IPS-20b (cell line): Measurements from ENCODE around the gene ATP8B3.

ENCODE experiments used
- H3K27ac ChIP-seq: one replicate; pipeline ENCODE4 v1.5.1; 2013; ENCODE audit warnings: low read length
- H3K27me3 ChIP-seq: 2 replicates; pipeline ENCODE4 v1.6.1; 2013; ENCODE audit warnings: mild to moderate bottlenecking, low read length, inconsistent platforms; ENCODE audit not compliant: insufficient read depth
- H3K36me3 ChIP-seq: 2 replicates; pipeline ENCODE4 v1.6.1; 2013; ENCODE audit warnings: low read depth, mild to moderate bottlenecking, inconsistent platforms, low read length, moderate library complexity; ENCODE audit not compliant: insufficient read depth
- H3K4me1 ChIP-seq: 2 replicates; pipeline ENCODE4 v1.6.1; 2013; ENCODE audit warnings: mild to moderate bottlenecking, control low read depth, inconsistent platforms, low read length, moderate library complexity; ENCODE audit not compliant: insufficient read depth
- H3K4me3 ChIP-seq: 2 replicates; pipeline ENCODE4 v1.5.1; 2013; ENCODE audit warnings: mild to moderate bottlenecking, low read length, inconsistent platforms
- H3K9ac ChIP-seq: 2 replicates; pipeline ENCODE4 v1.6.1; 2013; ENCODE audit warnings: low read depth, mild to moderate bottlenecking, inconsistent platforms, low read length, moderate library complexity
- H3K9me3 ChIP-seq: 2 replicates; pipeline ENCODE4 v1.6.1; 2013; ENCODE audit warnings: mild to moderate bottlenecking, low read depth, low read length, inconsistent platforms; ENCODE audit not compliant: insufficient read depth

Gene ATP8B3

DNA sequence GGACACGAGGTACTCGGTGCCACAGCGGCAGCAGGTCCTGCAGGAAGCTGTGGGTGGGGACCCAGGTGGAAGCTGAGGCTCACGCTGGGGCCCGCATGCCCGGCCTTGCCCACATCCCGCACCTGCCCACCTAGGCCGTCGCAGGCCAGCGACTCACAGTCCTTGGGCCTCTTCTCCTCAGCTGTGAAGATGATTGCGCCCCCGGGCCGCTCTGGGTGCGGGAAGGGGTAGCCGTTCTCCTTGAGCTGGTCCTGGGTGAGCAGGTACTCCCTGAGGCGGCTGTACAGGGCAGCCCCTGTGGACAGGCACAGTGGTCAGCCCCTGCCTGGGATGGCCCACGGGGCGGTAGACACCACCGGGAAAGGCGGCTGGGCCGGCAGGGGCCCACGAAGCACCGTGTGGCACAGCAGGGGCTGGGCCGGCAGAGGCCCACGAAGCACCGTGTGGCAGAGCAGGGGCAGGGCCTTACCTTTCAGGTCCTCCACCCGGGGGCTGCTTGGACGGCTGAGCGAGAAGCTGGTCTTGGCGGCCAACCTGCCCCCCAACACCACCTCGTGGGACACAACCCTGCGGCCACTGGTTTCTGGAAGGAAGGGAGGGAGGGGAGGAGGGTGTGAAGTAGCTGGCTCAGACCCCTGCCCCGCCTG, 6.6 kb upstream of the ATP8B3 start:
- H3K27ac ChIP-seq: no peak overlapping the region
- peaks cover 47% of the 10 kb centered on the region for H3K36me3 ChIP-seq
- H3K27me3 ChIP-seq: no peaks in the 10 kb centered on the region
- no peak overlapping the region for H3K9ac ChIP-seq
- no peaks in the 10 kb centered on the region for H3K4me1 ChIP-seq
- no peak overlapping the region for H3K4me3 ChIP-seq
- no peaks in the 10 kb centered on the region for H3K9me3 ChIP-seq

- Histone ChIP-seq H3K9ac (no peak overlapping the region), H3K4me3 (no peak overlapping the region), H3K9me3 (no peaks in the 10 kb centered on the region), H3K27me3 (no peaks in the 10 kb centered on the region), H3K36me3 (peaks cover 45% of the 10 kb centered on the region), H3K4me1 (no peaks in the 10 kb centered on the region), H3K27ac (no peak overlapping the region)
Measured at GRCh38 chr19:1817553-1818179, 5.6 kb upstream of the ATP8B3 start.

DNA sequence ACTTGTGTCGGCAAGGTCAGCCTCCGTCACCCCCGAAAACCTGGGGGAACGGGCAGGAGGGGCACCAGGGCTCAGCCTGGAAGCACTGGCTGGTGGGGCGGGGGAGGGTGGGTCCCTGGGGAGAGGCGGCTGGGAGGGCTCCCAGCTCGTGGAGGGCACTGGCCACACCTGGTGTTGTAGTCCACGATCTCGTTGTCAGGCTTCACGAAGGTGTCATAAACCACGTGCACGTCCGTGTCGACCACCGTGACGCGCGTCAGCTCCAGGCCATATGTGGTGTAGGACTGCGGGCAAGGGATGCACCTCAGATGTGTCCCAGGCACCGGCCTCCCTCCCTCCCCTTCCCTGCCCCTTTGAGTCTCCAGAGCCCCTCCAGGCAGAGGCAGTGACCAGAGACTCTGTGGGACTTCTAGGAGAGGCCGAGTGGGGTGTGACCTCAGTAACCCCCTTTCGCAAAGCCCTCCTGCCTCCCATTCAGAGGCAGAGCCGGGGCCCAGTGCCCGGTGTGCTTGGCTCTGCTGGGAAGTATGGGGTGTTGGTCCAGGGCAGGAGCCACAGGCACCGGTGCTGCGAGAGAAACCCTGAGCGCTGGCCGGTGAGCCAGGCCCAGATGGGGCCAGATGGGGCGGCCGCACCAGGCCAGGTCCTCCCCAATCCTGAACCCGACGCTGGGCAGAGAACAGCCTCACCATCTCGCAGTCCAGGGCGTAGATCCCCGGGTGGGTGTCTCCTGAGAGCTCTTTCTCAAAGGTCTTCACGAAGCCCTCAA, 4.6 kb upstream of the ATP8B3 start:
- Histone ChIP-seq H3K9ac (no peak overlapping the region), H3K4me3 (no peak overlapping the region), H3K27me3 (peaks cover 1% of the 10 kb centered on the region; the same call in 1 of the 2 replicates), H3K4me1 (no peaks in the 10 kb centered on the region), H3K27ac (no peak overlapping the region), H3K9me3 (no peaks in the 10 kb centered on the region), H3K36me3 (peaks cover 44% of the 10 kb centered on the region)

GRCh38 chr19:1815605-1816529, 3.8 kb upstream of the ATP8B3 start:
- no peaks in the 10 kb centered on the region for H3K9me3 ChIP-seq
- H3K4me1 ChIP-seq: no peaks in the 10 kb centered on the region
- peaks cover 41% of the 10 kb centered on the region for H3K36me3 ChIP-seq
- H3K27ac ChIP-seq: no peak overlapping the region
- H3K4me3 ChIP-seq: no peak overlapping the region
- H3K9ac ChIP-seq: no peak overlapping the region
- peaks cover 9% of the 10 kb centered on the region; the same call in 1 of the 2 replicates for H3K27me3 ChIP-seq

GRCh38 chr19:1814833-1815604, 2.9 kb upstream of the ATP8B3 start:
- peaks cover 34% of the 10 kb centered on the region for H3K36me3 ChIP-seq
- H3K4me3 ChIP-seq: no peak overlapping the region
- no peaks in the 10 kb centered on the region for H3K9me3 ChIP-seq
- no peak overlapping the region for H3K9ac ChIP-seq
- H3K27ac ChIP-seq: no peak overlapping the region
- no peaks in the 10 kb centered on the region for H3K4me1 ChIP-seq
- H3K27me3 ChIP-seq: peaks cover 9% of the 10 kb centered on the region; the same call in 1 of the 2 replicates

DNA sequence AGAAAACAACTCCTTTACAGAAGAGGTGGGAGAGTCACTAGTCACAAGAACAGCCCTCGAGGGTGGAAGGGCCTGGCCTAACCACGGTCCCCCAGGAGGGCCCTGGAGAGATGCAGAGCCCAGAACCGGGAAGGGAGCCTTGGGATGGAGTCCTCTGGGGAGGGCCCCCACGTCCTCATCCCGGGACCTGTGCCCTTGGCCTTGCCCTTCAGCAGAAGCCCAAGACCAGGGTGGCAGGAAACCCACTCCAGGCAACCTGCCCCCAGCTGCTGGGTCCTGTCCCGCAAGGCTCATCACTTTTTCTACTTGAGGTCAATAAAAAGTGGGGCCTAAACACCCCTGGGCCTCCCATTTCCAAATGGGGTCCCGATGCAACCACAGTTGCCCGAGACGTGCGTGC, 2.3 kb upstream of the ATP8B3 start:
- H3K36me3 ChIP-seq: peaks cover 30% of the 10 kb centered on the region
- no peak overlapping the region for H3K4me3 ChIP-seq
- H3K9me3 ChIP-seq: no peaks in the 10 kb centered on the region
- no peak overlapping the region for H3K27ac ChIP-seq
- no peak overlapping the region for H3K9ac ChIP-seq
- H3K27me3 ChIP-seq: peaks cover 9% of the 10 kb centered on the region; the same call in 1 of the 2 replicates
- H3K4me1 ChIP-seq: no peaks in the 10 kb centered on the region

- H3K4me3 ChIP-seq: peak overlapping the region; percentile 83
- peak overlapping the region; percentile 61; the same call in 1 of the 2 replicates for H3K9ac ChIP-seq
- peaks cover 9% of the 10 kb centered on the region; the same call in 1 of the 2 replicates for H3K27me3 ChIP-seq
- H3K36me3 ChIP-seq: peaks cover 25% of the 10 kb centered on the region
- H3K4me1 ChIP-seq: no peaks in the 10 kb centered on the region
- H3K27ac ChIP-seq: no peak overlapping the region
- H3K9me3 ChIP-seq: no peaks in the 10 kb centered on the region
Measured at GRCh38 chr19:1813192-1814182, 1.4 kb upstream of the ATP8B3 start.

- peaks cover 9% of the 10 kb centered on the region; the same call in 1 of the 2 replicates for H3K27me3 ChIP-seq
- peak overlapping the region; percentile 61; the same call in 1 of the 2 replicates for H3K9ac ChIP-seq
- H3K36me3 ChIP-seq: peaks cover 16% of the 10 kb centered on the region
- H3K9me3 ChIP-seq: no peaks in the 10 kb centered on the region
- no peak overlapping the region for H3K27ac ChIP-seq
- H3K4me3 ChIP-seq: peak overlapping the region; percentile 83
- H3K4me1 ChIP-seq: no peaks in the 10 kb centered on the region
Measured at GRCh38 chr19:1812426-1813191, 533 bp upstream of the ATP8B3 start.

DNA sequence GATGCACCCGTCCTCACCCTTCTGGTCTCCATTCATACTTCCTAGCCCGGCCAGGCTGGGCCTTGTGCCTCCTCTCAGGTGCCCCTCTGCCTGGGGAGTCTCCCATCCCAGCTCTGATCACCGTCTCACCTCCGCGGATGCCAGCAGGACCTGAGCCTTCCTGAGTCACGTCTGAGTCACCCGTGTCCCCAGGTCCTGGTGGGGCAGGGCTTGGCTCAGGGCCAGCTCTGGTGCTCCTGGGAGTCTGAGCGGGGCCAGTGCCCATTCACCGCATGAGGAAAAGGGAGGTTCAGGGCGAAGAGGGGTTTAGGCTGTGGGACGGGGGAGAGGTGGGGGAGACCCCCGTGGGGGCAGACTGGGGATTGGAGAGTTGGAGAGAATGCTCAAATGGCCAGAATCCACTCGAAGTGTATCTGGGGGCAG, 593 bp downstream of the ATP8B3 start:
- Histone ChIP-seq H3K4me3 (peak overlapping the region; percentile 51; the same call in 1 of the 2 replicates), H3K27ac (no peak overlapping the region), H3K9ac (no peak overlapping the region)

More for the DNA sequence above, 593 bp downstream of the ATP8B3 start:
- Histone ChIP-seq H3K27me3 (peaks cover 9% of the 10 kb centered on the region; the same call in 1 of the 2 replicates), H3K36me3 (peaks cover 6% of the 10 kb centered on the region), H3K9me3 (no peaks in the 10 kb centered on the region), H3K4me1 (no peaks in the 10 kb centered on the region)
